ENCODE results near the gene GABRB1. TPM values are rescaled to one million over a fixed set of nuclear protein-coding genes. Genes with fewer than 3 reads are reported as not detected.
"Not testable (repeated sequence)": the region's sequence is repeated elsewhere in the genome, so short reads cannot be mapped to it uniquely, and the experiment has no call there.

The GABRB1 gene
- total RNA-seq, 1 donor from 2014 or later: not detected

DNA sequence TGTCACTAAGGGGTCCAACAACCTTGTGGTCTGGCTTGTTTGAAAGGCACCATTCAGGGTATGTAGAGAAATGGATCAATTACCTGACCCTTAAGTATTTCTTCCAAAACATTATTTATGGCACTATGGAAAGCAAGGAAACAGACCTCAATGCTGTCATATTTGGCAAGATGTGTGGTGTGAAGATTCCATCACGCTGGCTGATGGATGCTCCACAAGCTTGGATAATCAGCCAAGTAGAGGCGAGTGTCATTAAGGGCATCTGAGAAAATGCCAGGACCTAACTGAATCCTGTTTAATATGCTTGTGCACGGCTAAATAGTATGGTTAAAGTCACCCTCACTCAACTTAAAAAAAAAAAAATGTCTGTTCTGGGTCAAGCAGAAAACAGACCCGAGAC lies 311.4 kb downstream of the GABRB1 start:
- no peak for DNase-seq (ENCODE audit: low spot score)
- intact Hi-C loops (cut with DNase I): no loop called here
- ATAC-seq: no peak

DNA sequence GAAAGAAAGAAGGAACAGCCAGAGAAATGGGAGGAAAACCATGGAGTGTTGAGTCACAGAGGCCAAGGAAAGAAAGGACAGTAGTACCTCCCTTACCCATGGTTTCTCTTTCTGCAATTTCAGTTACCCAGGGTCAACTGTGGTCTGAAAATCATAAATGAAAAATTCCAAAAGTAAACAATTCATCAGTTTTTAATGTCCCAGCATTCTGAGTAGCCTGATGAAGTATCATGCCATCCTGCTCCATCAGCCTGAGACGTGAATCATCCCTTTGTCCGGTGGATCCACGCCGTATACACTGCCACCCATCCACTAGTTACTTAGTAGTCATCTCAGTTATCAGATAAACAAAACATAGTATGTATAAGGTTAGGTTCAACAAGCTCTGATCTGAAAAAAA lies 318.0 kb downstream of the GABRB1 start:
- ATAC-seq (no peak), DNase-seq (ENCODE audit: low spot score) (no peak)
- intact Hi-C loops (cut with DNase I): no loop called here

DNA sequence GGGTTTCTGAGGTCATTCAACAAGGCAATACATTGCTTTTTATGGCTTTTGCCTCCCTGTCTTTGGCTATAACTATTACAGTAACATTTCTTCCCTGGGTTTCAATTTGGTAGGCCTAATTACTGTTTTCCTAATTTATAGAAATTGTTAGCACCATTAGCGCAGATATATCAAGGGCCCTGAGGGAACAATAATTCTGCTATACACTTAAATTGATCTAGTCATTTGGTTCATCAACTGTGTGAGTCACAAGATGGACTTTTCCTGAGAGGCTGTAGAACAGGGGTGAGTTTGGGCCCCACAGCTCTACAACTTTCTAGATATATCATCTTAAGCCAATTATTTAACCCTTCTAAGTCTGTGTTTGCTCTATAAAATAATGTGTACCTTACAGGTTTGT lies 324.2 kb downstream of the GABRB1 start:
- ATAC-seq: no peak
- DNase-seq (ENCODE audit: low spot score): no peak
- intact Hi-C loops (cut with DNase I): no loop called here

DNA sequence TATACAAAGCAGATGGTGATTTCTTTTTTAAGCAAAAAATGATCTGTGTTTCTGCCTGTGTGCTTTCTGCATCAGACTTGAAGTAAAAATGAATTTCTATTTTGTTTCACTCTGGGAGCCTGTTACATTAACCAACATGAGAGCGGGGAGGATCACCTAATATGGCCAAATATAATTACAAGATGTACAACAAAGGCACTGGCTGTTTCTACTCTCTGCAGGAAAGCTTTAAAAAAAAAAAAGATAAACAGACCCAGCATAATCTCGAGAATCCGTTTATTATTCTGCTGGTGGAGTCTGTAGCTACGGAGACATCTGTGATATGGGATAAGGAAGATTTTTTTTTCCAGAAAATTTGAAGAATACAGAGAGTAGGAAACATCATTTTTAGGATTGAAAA lies 328.5 kb downstream of the GABRB1 start:
- no peak for DNase-seq (ENCODE audit: low spot score)
- no peak for ATAC-seq
- intact Hi-C loops (cut with DNase I): no loop called here

DNA sequence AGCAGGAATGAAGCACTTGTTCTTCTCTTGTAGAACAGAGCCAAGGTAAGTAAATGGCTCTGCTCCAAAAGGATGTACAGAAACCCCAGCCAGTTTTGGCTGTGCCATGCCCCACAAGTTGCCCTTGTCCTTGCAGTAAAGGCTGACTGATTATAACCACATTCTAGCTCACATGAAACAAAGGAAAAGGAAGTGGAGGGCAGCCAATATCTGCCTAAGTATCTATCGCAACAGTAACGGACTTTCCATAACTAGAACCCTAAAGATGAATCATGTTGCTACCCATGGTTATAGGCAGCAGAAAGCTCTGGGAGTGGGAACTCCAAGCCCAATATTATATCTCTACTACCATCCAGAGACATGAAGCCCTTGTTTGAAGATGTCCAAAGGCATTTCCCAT lies 336.4 kb downstream of the GABRB1 start:
- DNase-seq (ENCODE audit: low spot score): no peak
- ATAC-seq: no peak
- intact Hi-C loops (cut with DNase I): no loop called here

DNA sequence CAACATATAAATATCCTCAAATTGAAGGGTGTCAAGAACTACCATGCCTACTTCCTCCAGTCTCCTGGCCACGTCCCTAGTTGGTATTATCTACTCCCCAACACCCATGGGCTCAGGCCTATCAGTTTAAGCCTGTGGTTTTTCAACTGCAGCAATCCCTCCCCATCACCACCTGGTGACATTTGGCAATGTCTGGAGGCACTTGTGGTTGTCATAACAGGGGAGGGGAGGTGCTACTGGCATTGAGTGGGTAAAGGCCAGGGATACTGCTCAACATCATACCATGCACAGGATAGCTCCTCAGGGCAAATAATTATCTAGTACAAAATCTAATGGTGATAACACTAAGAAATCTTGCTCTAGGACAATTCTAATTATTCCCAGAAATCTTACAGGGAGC lies 336.8 kb downstream of the GABRB1 start:
- intact Hi-C loops (cut with DNase I): no loop called here
- no peak for DNase-seq (ENCODE audit: low spot score)
- no peak for ATAC-seq

DNA sequence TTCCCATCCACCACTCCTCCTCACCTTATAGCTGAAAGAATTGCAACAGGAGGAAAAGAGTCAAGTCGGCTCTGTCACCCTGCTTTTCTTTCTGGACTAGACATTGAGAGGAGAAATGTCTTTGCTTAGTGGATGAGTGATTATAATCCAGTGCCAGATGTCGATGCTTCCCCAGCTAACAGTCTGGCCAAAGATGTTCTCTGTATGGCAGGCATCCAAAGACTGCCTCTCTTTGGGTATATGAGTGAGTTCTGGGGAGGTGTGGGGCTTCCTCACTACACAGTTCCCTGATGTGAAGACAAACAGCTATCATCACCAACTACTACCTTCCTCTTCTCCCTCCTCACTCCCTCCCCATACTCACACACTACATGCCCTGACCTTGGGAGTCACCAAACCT lies 341.2 kb downstream of the GABRB1 start:
- no peak for ATAC-seq
- intact Hi-C loops (cut with DNase I): no loop called here

DNA sequence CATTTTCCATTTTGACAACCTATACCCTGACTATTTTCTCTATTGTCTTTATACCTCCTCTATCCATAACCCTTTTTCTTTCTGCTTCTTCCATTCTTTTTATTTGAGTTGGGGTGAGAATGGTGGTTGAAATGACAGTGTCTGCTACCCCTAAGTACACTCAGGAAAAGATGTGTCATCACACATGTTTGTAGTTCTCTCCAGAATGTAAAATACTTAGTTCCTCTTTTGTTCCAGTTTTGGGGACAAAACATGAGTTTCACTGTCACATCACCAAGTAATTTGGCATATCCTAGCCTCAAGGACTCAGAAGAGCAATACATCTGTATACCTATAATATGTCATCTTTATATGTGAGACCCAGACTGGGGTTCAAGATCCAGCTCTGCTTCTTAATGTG lies 341.8 kb downstream of the GABRB1 start:
- DNase-seq (ENCODE audit: low spot score) (no peak), ATAC-seq (no peak)
- intact Hi-C loops (cut with DNase I): no loop called here

More for the DNA sequence above, 341.2 kb downstream of the GABRB1 start:
- DNase-seq (ENCODE audit: low spot score): no peak

DNA sequence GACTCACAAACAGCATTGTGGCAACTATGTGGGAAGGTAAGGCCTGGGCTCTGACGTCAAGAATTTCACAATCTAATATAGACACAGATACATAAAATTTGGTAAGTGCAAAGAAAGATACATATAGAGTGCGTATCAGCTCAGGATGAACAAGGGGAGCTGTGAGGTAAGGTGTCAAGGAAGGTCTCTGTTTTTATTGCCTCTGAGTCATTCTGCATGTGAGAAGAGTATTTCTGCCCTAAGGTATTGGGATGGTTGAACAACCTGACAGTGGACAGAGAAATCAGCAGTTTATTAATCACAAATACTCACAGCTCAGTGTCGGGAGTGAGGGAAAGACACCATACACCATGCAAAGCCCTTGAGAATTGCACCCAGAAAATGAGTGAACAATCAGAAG lies 342.3 kb downstream of the GABRB1 start:
- ATAC-seq: no peak

DNA sequence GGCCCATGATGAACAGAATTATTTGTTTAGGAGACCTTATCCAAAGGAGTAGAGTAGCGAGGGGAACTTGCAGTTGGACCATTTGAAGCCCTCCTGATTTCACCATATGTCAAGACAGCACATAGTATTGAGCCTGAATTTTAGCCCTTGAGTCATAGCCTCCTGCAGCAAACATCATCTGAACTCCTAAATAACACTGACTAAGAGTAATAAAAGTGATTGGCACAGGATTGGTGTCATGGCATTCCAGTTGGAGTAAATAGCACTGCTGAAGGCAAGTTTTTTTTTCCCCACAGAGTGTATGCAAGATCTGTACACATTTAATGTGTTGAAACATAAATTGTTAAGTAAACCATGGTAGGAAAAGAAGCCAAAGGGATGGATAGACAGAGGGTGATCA lies 343.1 kb downstream of the GABRB1 start:
- intact Hi-C loops (cut with DNase I): no loop called here
- ATAC-seq (no peak), DNase-seq (ENCODE audit: low spot score) (no peak)

More for the DNA sequence above, 342.3 kb downstream of the GABRB1 start:
- DNase-seq (ENCODE audit: low spot score): no peak
- intact Hi-C loops (cut with DNase I): no loop called here

DNA sequence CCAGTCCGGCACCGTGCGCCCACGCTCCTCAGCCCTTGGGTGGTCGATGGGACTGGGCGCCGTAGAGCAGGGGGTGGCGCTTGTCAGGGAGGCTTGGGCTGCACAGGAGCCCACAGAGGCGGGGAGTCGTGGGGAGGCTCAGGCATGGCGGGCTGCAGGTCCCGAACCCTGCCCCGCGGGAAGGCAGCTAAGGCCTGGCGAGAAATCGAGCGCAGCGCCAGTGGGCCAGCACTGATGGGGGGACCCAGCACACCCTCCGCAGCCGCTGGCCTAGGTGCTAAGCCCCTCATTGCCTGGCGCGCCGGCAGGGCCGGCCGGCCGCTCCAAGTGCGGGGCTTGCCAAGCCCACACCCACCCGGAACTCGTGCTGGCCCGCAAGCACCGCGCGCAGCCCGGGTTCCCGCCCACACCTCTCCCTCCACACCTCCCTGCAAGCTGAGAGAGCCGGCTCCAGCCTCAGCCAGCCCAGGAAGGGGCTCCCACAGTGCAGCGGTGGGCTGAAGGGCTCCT lies 346.7 kb downstream of the GABRB1 start:
- intact Hi-C loops (cut with DNase I); DNase-seq (ENCODE audit: low spot score); ATAC-seq: not testable (repeated sequence)

DNA sequence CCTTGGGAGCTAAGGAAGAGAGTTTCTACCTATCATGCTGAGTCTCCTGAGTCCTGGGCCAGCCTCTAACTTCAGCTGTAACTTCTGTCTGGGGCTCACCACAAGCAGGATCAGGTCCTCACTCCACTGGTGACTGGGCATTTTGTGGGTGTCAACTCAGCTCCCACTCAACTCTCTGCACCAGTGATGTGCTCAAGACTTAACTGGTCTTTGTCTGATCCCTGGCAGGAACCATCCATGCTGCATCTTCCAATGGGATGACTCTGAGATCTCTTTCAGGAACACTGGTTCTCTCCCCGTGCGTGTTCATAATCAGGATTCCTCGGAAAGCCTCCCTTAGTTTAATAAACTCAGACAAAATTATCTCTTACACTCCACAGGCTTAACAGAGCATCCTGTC lies 349.8 kb downstream of the GABRB1 start:
- no peak for ATAC-seq
- intact Hi-C loops (cut with DNase I): no loop called here
- DNase-seq (ENCODE audit: low spot score): no peak

DNA sequence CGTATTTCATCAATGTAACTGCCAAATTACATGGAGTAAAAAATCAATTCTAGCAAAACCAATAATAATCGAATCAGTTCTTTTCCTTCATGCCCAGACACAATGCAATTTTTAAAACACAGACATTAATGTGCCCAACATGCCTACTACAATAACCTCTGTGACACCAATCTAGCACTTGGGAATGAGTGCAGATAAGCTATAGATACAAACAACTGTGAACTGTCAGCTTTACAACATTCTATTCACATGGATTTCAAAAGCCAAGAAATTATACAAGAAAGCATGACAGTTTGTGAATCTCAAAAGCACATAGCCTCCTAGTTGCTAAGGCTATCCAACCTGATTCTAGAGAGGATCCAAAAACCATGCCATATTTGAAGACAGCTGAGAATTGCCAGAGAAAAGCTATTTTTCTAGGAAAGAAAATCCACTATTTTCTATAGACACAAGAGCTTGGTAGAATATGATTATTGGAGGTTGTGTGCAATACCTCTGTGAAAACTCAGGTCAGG lies 351.5 kb downstream of the GABRB1 start:
- intact Hi-C loops (cut with DNase I): no loop called here
- ATAC-seq: no peak
- DNase-seq (ENCODE audit: low spot score): no peak

DNA sequence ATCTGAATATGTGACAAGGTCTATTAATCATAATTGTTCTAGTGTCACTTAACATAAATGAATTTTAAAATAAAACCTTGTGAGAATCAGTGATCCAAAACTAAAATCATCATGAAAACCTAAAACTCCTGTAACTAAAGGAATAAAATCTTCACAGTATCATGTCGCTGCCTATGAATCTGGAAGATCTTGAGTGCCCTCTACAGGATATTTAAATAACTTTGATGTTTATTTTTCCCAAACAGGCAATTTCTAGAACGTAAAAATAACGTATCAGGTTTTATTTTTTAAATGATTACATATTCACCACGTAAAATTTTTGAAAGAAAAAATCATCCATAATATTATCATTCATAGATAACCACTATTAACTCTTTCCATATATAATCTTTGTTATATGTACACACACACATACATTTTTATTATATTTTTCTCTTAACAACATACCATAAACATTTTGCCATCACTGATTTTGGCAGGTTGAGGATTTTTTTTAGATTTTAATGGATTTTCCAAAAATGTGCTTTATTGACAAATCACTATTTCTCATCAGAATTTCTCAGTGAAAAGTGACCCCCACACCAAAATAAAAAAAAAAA lies 352.6 kb downstream of the GABRB1 start:
- intact Hi-C loops (cut with DNase I): no loop called here
- DNase-seq (ENCODE audit: low spot score) (no peak), ATAC-seq (no peak)

DNA sequence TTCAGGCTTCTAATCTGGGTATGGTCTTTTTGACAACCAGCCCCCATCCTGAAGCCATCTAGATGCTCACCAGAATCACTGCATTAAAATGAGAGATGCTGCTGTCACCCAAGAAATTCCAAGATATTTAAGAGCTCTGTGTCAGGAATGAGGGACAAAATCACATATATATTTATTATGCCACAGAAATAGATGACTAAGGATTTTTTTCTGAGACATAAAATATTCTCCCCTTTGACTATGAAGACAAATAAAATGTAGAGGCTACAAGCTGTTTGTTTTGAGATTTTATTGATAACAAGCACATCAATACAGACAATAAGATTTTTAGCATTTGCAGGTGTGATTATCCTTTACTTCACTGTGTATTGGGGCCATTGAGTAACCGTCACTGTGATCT lies 354.8 kb downstream of the GABRB1 start:
- DNase-seq (ENCODE audit: low spot score): no peak
- ATAC-seq: no peak
- intact Hi-C loops (cut with DNase I): no loop called here

DNA sequence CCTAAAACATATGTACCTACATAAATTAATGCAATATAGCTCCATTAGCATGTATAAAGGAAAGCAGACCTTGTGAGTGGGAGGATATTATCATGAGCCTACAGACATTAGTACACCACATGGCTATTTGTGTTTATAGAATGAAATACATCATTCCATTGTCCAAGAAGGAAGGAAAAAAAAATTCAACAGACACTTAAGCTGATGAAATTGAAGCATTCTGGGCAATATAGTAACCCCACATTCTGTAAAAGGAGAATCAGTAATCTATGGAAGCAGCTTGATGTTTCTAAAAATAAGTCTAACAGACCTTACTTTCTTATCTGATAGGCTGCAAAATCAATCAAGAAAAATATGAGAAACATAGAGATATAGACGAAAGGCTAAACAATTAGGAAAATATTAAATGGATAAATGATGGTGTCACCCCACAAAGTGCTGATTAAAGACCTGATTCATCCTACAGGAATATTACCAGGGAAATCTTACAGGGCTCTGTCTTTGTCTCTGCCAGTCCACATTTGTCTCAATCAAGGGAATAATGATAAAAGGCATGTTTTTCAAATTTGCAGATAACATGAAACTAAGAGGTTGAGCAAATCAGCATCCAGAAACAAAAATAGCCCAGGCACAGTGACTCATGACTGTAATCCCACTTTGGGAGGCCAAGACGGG lies 355.3 kb downstream of the GABRB1 start:
- intact Hi-C loops (cut with DNase I): no loop called here
- ATAC-seq (no peak), DNase-seq (ENCODE audit: low spot score) (no peak)

DNA sequence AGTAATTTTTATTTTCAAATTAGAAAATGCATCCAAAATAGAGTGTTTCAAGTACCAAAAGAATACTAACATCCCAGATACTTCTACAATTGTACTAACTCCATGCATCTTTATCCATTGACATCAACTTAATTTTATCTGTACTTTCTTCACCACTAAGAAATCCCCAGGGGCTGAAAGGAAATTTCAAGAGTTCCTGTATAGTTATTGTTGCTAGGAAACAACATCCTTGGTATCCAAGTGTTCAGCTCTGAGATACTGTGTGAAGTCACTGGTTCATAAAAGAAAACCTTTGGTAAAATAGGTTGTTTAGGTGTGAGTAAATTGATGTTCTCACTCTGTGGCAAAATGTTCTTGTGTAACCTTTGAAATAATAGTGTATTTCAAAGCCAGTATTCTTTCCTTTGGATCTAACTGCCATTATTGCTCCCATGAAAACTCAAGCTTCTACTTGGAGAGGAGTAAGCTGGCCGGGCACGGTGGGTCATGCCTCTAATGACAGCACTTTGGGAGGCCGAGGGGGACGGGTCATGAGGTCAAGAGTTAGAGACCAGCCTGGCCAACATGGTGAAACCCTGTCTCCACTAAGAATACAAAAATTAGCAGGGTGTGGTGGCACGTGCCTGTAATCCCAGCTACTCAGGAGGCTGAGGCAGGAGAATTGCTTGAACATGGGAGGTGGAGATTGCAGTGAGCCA lies 359.2 kb downstream of the GABRB1 start:
- no peak for ATAC-seq
- intact Hi-C loops (cut with DNase I): no loop called here

DNA sequence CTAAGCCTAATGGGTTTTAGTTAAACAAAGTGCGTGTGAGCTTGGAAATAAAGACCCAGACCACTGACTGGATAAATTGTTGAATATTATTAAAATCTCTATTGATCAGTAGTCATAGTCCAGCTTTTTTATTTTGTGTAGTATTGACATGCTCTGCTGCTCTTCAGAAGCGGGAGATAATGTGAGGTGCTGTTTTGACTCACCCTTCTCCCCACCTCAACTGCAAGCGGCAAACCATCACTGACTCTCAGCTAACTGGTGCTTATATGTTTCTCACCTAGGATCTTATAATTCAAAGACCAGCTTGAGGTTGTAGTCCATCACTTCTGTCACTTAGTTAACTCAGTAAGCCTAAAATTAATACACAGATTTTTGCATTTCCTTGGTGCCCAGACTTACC lies 359.9 kb downstream of the GABRB1 start:
- intact Hi-C loops (cut with DNase I): no loop called here
- ATAC-seq: no peak
- no peak for DNase-seq (ENCODE audit: low spot score)

More for the DNA sequence above, 359.2 kb downstream of the GABRB1 start:
- no peak for DNase-seq (ENCODE audit: low spot score)

DNA sequence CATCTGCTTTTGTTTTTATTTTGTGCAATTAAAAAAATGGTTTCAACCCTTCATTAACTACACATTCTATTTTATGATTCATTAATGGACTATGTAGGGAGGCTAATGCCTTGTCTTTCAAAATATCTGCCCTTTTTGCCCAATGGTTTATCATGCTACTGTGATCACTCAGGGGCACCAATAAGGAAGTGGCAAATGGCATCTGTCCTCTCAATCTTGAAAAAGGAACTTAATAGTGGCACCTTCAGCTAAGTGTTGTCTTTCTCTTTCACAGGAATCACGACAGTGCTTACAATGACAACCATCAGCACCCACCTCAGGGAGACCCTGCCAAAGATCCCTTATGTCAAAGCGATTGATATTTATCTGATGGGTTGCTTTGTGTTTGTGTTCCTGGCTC lies 375.0 kb downstream of the GABRB1 start:
- no peak for DNase-seq (ENCODE audit: low spot score)
- ATAC-seq: no peak
- intact Hi-C loops (cut with DNase I): no loop called here

DNA sequence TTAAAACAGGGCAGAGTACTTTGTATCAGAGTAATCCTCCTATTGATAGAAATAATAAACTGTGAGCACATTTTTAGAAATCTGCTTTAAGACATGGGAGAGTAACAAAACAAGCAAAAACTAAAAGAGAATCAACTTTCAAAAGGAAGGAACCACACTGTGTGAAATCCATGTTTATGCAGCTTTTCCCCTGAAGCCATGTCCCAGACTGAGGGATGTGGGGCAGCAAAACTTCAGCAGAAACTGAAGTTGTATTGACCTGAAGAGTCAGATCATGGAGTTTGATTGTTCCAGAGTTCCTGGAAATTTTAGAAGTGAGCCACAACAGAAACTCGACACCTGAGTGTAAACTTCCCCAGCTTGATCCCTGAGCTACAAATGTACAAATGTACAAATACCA lies 378.9 kb downstream of the GABRB1 start:
- intact Hi-C loops (cut with DNase I): no loop called here
- ATAC-seq: no peak
- no peak for DNase-seq (ENCODE audit: low spot score)
